ENCODE results near the gene SOX5.

Gene SOX5

DNA sequence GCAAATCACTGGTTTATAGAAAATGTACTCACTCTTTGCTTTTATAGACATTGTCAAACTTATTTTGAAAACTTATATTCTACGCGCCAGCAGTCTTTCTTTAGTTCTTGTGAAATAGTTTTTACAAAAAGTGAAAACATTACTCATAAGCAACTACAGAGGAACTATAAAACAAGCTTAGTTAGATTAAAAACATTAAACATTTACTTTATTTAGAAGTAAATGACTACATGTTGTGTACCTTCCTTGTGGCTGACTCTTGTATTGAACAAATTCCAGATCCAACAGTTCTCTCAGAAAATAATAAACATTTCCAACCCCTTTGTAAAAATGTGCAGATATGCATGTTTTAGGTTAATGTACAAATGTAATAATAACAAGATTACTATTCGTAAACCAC is 198.5 kb downstream of the SOX5 start:
- H3K4me3 ChIP-seq (ENCODE audit: low read depth, low read length): no peak overlapping the region
- TF ChIP-seq CTCF (IDR thresholded peaks at IDR 0.05; ENCODE audit: low read depth, low read length): no peak

DNA sequence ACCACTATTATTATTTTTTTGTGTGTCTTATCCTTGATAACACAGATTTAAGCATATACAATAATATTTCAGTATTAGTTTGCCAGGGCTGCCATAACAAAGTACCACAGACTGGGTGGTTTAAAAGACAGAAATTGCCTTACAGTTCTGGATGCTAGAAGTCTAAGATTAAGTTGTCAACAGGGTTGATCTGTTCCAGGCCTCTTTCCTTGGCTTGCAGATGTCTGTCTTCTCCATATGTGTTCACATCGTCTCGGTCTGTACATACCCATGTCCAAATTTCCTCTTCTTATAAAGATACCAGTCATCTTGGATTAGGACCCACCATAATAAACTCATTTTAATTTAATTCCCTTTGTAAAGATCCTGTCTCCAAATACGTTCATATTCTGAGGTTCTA is 204.8 kb downstream of the SOX5 start:
- no peak overlapping the region for H3K4me3 ChIP-seq (ENCODE audit: low read depth, low read length)

DNA sequence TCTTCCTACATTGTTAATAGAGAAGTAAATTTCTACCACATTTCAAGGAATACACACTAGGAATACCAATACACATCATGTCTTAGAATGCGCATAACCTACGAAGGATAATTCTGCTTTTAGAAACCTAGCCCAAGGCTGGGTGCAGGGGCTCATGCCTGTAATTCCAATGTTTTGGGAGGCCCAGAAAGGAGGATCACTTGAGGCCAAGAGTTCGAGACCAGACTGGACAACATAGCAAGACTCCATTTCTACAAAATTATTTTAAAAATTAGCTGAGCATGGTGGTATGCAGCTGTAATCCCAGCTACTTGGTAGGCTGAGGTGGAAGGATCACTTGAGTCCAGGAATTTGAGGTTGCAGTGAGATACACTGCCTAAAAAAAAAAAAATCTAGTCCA is 206.9 kb downstream of the SOX5 start:
- H3K4me3 ChIP-seq (ENCODE audit: low read depth, low read length): no peak overlapping the region
- no peak for TF ChIP-seq CTCF (IDR thresholded peaks at IDR 0.05; ENCODE audit: low read depth, low read length)

More for the DNA sequence above, 204.8 kb downstream of the SOX5 start:
- no peak for TF ChIP-seq CTCF (IDR thresholded peaks at IDR 0.05; ENCODE audit: low read depth, low read length)

DNA sequence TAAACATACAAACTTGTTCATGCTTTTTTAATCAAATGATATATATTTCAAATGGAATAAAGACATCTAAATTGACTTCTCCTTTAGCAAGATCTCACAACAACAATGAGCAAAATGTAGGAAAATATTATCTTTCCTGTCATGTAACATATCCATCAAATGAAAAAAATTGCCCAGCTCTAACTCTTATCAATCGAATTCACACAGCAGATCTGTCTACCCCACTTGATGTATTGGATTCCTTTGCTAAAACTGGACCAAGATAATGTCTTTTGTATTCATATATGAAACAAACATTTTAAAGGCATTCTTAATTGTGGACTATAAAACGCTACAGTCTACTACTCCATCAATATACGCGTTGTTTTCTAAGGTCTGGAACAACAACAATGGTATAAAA is 218.0 kb downstream of the SOX5 start:
- H3K4me3 ChIP-seq (ENCODE audit: low read depth, low read length): no peak overlapping the region
- TF ChIP-seq CTCF (IDR thresholded peaks at IDR 0.05; ENCODE audit: low read depth, low read length): no peak

GRCh38 chr12:23731035-23731434 is 218.4 kb downstream of the SOX5 start:
- no peak for TF ChIP-seq CTCF (IDR thresholded peaks at IDR 0.05; ENCODE audit: low read depth, low read length)
- H3K4me3 ChIP-seq (ENCODE audit: low read depth, low read length): no peak overlapping the region

- no peak overlapping the region for H3K4me3 ChIP-seq (ENCODE audit: low read depth, low read length)
- TF ChIP-seq CTCF (IDR thresholded peaks at IDR 0.05; ENCODE audit: low read depth, low read length): no peak
Observed at GRCh38 chr12:23729359-23729758, 220.1 kb downstream of the SOX5 start.

DNA sequence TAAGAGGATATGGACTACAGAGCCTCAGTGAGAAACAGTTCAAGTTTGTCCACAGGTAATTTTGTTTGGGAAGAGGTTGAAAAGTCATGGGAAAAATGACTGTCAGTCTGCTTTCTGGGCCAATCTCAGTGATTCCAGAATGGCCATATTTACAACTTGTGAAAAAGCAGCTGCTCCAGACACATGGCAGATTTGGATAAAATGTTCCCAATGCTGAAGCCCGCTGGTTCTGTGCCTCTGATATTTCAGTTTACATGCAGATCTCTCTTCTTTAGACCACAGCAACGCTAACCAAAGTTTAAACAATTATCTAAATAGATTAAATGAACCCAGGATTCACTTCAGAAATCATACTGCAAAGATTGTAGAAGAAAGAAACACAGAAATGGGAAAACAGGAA is 222.8 kb downstream of the SOX5 start:
- no peak overlapping the region for H3K4me3 ChIP-seq (ENCODE audit: low read depth, low read length)
- TF ChIP-seq CTCF (IDR thresholded peaks at IDR 0.05; ENCODE audit: low read depth, low read length): no peak
